ENCODE results near the gene ITLN2.
"Not testable (repeated sequence)": the region's sequence is repeated elsewhere in the genome, so short reads cannot be mapped to it uniquely, and the experiment has no call there.

ITLN2 gene

DNA sequence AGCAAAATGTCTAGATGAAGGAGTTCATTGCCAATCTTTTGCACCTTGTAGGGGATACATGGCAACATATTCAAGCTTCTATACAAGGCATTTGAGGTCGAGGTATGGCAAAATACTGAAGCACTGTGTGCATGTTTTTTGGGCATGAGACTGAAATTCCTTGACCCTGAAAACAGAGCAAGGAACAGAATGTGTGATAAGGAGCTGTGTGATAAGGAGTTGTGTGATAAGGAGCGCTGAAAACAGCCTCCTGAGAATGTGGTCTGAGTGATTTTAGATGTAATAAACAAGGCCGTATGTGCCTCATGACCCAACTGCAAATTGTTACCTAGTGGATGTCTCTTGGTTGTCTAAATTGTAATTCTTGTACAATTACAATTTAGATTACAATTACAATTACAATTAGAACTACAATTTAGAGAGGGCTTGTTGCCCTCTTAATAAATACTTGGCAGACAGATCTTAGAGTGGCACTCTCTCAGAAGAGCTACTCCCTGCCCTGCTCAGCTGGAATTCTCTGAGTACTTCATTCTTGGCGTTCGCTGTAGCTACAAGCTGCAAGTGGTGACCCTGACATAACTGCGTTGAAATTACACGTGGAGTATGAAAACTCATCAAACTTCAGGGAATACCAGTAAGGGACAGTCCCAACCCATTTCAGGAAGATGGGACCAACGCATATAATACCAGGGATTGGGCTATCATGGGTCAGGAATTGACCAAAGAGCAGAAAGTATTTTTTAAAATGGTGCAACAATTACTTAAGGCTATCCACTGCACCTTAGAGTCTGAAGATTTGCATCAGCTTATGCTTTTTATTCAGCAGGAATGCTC lies 49.6 kb downstream of the ITLN2 start:
- DNase-seq = no peak

DNA sequence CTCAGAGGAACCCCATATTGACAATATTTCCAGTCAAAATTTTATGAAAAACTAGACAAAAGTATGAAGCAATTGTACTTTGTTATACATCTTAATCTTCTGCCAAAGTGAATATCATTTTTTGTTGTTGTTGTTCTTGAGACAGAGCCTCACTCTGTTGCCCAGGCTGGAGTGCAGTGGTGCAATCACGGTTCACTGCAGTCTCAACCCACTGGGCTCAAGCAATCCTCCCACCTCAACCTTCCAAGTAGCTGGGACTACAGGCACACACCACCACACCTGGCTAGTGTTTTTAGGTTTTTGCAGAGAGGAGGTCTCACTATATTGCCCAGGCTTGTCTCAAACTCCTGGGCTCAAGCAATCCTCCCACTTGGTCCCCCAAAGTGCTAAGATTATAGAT lies 52.4 kb downstream of the ITLN2 start:
- DNase-seq = not testable (repeated sequence)

DNA sequence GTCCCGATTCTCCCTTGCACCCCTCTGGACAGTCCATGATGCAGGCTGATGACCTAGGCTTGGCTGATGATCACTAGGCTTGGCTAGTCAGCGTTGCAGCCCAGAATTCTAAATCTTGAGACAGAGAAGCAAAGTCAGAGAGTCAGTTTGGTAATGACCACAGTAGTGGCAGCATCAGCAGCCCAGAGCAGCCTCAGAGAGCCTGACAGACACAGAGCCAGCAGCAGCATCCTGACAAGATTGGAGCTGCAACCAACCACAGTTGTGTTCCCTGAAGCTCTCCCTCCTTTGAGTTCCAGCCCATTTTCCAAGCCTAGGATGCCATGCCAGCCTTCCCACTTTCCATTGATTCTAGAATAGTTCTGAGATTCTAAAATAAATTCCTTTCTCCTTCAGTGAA lies 52.8 kb downstream of the ITLN2 start:
- no peak for DNase-seq

DNA sequence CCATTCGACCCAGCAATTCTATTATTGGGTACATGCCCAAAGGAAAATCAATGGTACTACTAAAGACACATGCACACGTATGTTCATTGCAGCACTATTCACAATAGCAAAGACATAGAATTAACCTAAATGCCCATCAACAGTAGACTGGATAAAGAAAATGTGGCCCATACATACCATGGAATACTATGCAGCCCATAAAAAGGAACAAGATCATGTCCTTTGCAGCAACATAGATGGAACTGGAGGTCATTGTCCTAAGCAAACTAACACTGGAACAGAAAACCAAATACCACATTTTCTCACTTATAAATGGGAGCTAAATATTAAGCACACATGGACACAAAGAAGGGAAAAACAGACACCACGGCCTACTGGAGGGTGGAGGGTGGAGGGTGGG lies 53.9 kb downstream of the ITLN2 start:
- DNase-seq = not testable (repeated sequence)

Data from CD4-positive, alpha-beta T cell treated with Interleukin-17A for 4 hours (primary cell).